Activated naive CD8-positive, alpha-beta T cell treated with anti-CD3 and anti-CD28 coated beads, Interleukin-2, amount 50 U/mL, for 24 hours (primary cell): ENCODE data around the gene A2ML1.
"Not testable (repeated sequence)": the region's sequence is repeated elsewhere in the genome, so short reads cannot be mapped to it uniquely, and the experiment has no call there.

Experiments used
- ATAC-seq: fragments of 150-1000 bp; cut with Tn5 transposase; one replicate; pipeline ENCODE4 v1.10.0; 2021
- DNase-seq: peaks from one replicate; pipeline ENCODE4 v3.0.0; 2021
- H3K27ac Mint-ChIP-seq: one replicate; pipeline ENCODE4 v1.8.0; 2021; ENCODE audit warnings: mild to moderate bottlenecking, mixed read lengths
- H3K27me3 Mint-ChIP-seq: one replicate; pipeline ENCODE4 v1.8.0; 2021; ENCODE audit warnings: mixed read lengths
- H3K36me3 Mint-ChIP-seq: one replicate; pipeline ENCODE4 v1.8.0; 2021; ENCODE audit warnings: low read depth, mixed read lengths
- H3K4me1 Mint-ChIP-seq: one replicate; pipeline ENCODE4 v1.8.0; 2021; ENCODE audit warnings: mixed read lengths
- H3K4me3 Mint-ChIP-seq: one replicate; pipeline ENCODE4 v1.8.0; 2021; ENCODE audit warnings: mild to moderate bottlenecking, moderate library complexity, mixed read lengths
- H3K9me3 Mint-ChIP-seq: one replicate; pipeline ENCODE4 v1.8.0; 2021; ENCODE audit warnings: mixed read lengths

The A2ML1 gene

DNA sequence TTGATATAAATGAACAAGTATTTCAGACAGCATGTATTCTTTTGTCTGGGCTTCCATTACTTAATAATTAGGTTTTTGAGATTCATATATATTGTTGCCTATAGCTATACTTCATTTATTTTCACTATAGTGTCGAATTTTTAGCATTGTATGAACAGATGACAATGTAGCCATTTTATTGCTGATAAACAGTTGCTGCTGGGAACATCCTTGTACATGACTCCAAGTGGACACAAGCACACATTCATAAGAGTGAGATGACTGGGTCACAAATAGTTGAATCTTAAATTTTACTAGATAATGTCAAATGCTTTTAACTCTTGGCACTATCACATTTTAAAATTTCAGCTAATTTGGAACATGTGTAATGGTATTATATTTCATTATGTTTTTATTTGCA lies 72.6 kb downstream of the A2ML1 start:
- H3K36me3 Mint-ChIP-seq, result no peaks in the 10 kb centered on the region
- H3K9me3 Mint-ChIP-seq, result no peaks in the 10 kb centered on the region
- no peak overlapping the region for H3K4me3 Mint-ChIP-seq
- H3K27ac Mint-ChIP-seq, result no peak overlapping the region
- DNase-seq, result no peak
- no peak for ATAC-seq
- no peaks in the 10 kb centered on the region for H3K27me3 Mint-ChIP-seq
- H3K4me1 Mint-ChIP-seq, result peaks cover 14% of the 10 kb centered on the region

DNA sequence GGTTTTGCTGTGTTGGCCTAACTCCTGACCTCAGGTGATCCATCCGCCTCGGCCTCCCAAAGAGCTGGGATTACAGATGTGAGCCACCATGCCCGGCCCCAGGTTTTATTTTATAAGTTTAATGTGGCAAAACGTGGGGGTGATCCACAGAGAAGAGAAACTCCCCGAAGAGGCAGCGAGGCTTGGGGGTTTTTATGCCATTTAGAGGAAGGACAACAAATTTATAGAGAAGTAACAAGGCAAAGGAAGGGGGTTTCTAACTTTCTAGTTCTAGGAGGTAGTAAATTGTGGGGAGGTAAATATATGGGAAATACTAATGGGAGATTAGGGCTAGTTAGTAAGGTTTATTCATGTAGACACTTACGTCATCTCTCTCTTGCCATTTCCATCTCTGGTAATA lies 74.7 kb downstream of the A2ML1 start:
- H3K36me3 Mint-ChIP-seq, result no peaks in the 10 kb centered on the region

DNA sequence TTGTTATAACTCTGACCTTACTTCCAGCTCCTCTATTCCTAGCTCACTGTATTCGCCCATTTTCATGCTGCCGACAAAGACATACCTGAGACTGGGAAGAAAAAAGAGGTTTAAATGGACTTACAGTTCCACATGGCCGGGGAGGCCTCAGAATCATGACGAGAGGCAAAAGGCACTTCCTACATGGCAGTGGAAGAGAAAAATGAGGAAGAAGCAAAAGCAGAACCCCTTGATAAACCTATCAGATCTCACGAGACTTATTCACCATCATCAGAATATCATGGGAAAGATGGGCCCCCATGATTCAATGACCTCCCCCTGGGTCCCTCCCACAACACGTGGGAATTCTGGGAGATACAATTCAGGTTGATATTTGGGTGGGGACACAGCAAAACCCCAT lies 77.4 kb downstream of the A2ML1 start:
- H3K27me3 Mint-ChIP-seq, result peaks cover 3% of the 10 kb centered on the region
- H3K36me3 Mint-ChIP-seq, result no peaks in the 10 kb centered on the region
- no peak overlapping the region for H3K4me3 Mint-ChIP-seq
- DNase-seq (no peak), ATAC-seq (no peak)
- H3K9me3 Mint-ChIP-seq, result no peaks in the 10 kb centered on the region
- H3K27ac Mint-ChIP-seq, result no peak overlapping the region
- peaks cover 14% of the 10 kb centered on the region for H3K4me1 Mint-ChIP-seq

More for the DNA sequence above, 74.7 kb downstream of the A2ML1 start:
- no peak overlapping the region for H3K27ac Mint-ChIP-seq
- DNase-seq, result no peak
- H3K4me1 Mint-ChIP-seq, result peaks cover 10% of the 10 kb centered on the region
- no peaks in the 10 kb centered on the region for H3K27me3 Mint-ChIP-seq
- H3K9me3 Mint-ChIP-seq, result no peaks in the 10 kb centered on the region
- no peak for ATAC-seq
- no peak overlapping the region for H3K4me3 Mint-ChIP-seq

DNA sequence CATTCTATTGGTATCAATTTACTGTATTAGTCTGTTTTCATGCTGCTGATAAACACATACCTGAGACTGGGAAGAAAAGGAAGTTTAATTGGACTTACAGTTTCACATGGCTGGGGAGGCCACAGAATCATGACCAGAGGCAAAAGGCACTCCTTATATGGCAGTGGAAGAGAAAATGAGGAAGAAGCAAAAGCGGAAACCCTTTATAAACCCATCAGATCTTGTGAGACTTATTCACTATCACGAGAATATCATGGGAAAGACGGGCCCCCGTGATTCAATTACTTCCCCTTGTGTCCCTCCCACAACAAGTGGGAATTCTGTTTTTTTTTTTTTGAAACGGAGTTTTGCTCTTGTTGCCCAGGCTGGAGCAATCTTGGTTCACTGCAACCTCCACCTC lies 80.3 kb downstream of the A2ML1 start:
- not testable (repeated sequence) for H3K4me1 Mint-ChIP-seq, DNase-seq, H3K27ac Mint-ChIP-seq

DNA sequence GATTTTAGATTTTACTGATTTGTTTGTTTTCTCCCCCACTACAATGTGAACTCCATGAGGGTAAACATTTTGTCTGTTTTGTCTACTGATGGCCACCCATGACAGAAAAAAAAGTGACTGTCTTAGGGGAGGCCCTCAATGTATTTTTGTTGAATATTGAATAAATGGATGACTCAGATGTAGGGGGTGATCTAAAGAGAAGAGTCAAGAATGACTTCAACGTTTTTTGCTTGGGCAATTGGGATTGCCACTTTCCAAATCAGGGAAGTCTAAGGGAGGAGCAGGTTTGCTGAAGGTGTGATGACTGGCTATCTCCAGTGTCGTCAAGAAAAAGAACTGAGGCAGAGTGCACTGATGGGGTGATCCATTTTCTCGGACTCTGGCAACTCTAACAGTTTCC lies 81.2 kb downstream of the A2ML1 start:
- H3K4me3 Mint-ChIP-seq, result no peak overlapping the region

More for the DNA sequence above, 80.3 kb downstream of the A2ML1 start:
- H3K36me3 Mint-ChIP-seq, H3K27me3 Mint-ChIP-seq, H3K9me3 Mint-ChIP-seq, H3K4me3 Mint-ChIP-seq, ATAC-seq: not testable (repeated sequence)

DNA sequence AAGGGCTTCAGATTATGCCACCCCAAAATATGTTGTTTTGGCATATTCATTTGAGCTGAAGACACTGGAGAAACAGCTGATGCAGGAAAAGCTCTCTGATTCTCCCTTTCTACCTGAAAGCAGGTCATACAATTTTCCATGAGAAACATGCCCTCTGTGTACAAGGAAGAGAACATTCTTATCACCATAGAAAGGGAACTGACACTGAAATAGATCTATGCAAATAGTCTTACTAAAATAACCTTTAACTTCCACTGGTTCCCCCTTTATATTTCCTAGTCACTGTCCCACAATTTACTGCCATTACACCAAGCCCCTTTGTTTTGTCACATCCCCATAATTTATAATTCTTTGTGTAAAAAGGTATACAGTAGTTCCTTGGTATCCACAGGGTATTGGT lies 82.2 kb downstream of the A2ML1 start:
- DNase-seq, result no peak
- Mint-ChIP-seq H3K4me1 (peaks cover 10% of the 10 kb centered on the region), H3K4me3 (no peak overlapping the region), H3K27me3 (peaks cover 3% of the 10 kb centered on the region), H3K27ac (no peak overlapping the region), H3K36me3 (no peaks in the 10 kb centered on the region), H3K9me3 (no peaks in the 10 kb centered on the region)
- no peak for ATAC-seq

More for the DNA sequence above, 81.2 kb downstream of the A2ML1 start:
- no peaks in the 10 kb centered on the region for H3K9me3 Mint-ChIP-seq
- DNase-seq (no peak), ATAC-seq (no peak)
- peaks cover 3% of the 10 kb centered on the region for H3K27me3 Mint-ChIP-seq
- no peak overlapping the region for H3K27ac Mint-ChIP-seq
- peaks cover 10% of the 10 kb centered on the region for H3K4me1 Mint-ChIP-seq
- no peaks in the 10 kb centered on the region for H3K36me3 Mint-ChIP-seq

DNA sequence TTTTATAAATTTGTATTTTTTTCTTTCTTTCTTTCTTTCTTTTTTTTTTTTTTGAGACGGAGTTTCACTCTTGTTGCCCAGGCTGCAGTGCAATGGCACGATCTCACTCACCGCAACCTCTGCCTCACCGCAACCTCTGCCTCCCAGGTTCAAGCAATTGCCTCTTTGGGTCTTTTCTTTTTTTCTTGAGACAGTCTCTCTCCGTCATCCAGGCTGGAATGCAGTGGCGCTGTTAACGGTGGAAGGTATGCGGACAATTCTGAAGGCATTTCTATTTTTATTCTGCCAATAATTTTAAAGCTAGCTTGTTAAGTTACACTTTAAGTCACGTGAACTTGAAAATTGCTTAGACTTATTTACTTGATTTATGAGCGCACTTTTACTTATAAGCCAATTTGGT lies 83.1 kb downstream of the A2ML1 start:
- H3K4me1 Mint-ChIP-seq, result peaks cover 10% of the 10 kb centered on the region
- no peak overlapping the region for H3K27ac Mint-ChIP-seq
- H3K4me3 Mint-ChIP-seq, result no peak overlapping the region
- DNase-seq (no peak), ATAC-seq (no peak)
- peaks cover 3% of the 10 kb centered on the region for H3K27me3 Mint-ChIP-seq
- no peaks in the 10 kb centered on the region for H3K9me3 Mint-ChIP-seq
- no peaks in the 10 kb centered on the region for H3K36me3 Mint-ChIP-seq

DNA sequence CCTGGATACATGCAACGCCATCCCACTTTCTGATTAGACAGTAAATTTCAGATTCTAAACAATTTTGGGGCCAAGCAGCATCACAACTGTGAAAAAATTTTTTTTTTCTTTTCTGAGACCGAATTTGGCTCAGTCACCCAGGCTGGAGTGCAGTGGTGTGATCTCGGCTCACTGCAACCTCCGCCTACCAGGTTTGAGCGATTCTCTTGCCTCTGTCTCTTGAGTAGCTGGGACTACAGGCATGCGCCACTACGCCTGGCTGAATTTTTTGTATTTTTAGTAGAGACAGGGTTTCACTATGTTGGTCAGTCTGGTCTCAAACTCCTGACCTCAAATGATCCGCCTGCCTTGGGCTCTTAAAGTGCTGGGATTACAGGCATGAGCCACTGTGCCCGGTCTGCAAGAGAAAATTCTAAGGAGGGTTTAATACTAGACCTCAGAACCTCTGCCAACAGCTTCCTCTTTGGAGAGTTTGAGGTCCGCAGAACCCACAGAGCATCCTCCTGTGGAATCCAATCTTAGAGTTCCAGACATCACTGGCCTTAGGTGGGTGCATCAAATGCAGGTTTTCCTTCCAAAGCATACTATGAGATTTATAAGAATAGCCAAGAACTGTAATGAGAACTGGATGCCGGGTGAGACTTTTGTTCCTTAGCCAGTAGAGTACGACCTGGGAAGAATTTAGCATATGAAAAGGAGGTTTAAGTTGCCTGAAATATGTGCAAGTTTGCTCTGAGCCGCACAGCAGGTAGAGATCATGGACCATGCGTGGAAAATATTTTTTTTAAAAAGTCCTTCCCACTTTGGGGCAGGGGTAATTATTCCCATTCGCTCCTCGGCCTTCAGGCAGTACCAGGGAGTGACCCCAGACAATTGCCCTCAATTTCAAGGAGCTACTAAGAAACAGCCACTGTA lies 84.1 kb downstream of the A2ML1 start:
- ATAC-seq (no peak), DNase-seq (no peak)
- Mint-ChIP-seq H3K9me3 (no peaks in the 10 kb centered on the region), H3K4me1 (peaks cover 10% of the 10 kb centered on the region), H3K4me3 (no peak overlapping the region), H3K36me3 (no peaks in the 10 kb centered on the region), H3K27me3 (peaks cover 3% of the 10 kb centered on the region), H3K27ac (no peak overlapping the region)

DNA sequence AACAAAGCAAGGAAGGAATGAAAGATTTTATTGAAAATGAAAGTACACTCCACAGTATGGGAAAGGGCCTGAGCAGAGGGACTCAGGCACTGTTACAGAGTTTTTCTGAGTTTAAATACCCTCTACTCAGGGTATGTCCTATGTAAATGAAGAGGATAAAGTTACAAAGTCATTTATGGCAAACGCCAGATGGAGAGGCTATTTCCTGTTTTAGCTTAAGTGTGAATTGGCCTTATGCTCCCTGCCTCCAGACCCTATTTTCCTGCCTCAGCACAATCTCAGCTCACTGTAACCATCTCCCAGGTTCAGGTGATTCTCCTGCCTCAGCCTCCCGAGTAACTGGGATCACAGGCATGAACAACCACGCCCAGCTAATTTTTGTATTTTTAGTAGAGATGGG lies 85.1 kb downstream of the A2ML1 start:
- Mint-ChIP-seq H3K4me3 (no peak overlapping the region), H3K4me1 (peaks cover 12% of the 10 kb centered on the region), H3K27me3 (peaks cover 3% of the 10 kb centered on the region), H3K27ac (no peak overlapping the region), H3K9me3 (no peaks in the 10 kb centered on the region), H3K36me3 (no peaks in the 10 kb centered on the region)
- DNase-seq, result no peak
- no peak for ATAC-seq

DNA sequence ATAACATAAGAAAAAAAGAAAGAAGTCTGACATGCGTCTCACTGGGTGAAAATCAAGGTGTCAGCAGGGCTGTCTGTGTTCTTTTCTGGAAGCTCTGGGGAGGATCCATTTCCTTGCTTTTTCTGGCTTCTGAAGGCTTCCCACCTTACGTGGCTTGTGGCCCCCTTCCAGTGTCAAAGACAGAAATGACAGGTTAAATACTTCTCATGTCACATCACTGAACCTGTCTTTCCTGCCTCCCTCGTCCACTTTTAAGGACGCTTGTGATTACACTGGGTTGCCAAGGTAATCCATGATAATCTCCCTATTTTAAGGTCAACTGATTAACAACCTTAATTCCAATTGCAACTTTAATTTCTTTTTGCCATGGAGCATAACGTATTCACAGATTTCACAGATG lies 87.3 kb downstream of the A2ML1 start:
- H3K9me3 Mint-ChIP-seq, result no peaks in the 10 kb centered on the region
- no peak overlapping the region for H3K27ac Mint-ChIP-seq
- DNase-seq (no peak), ATAC-seq (no peak)
- peaks cover 11% of the 10 kb centered on the region for H3K4me1 Mint-ChIP-seq
- no peak overlapping the region for H3K4me3 Mint-ChIP-seq
- no peaks in the 10 kb centered on the region for H3K36me3 Mint-ChIP-seq
- no peaks in the 10 kb centered on the region for H3K27me3 Mint-ChIP-seq

DNA sequence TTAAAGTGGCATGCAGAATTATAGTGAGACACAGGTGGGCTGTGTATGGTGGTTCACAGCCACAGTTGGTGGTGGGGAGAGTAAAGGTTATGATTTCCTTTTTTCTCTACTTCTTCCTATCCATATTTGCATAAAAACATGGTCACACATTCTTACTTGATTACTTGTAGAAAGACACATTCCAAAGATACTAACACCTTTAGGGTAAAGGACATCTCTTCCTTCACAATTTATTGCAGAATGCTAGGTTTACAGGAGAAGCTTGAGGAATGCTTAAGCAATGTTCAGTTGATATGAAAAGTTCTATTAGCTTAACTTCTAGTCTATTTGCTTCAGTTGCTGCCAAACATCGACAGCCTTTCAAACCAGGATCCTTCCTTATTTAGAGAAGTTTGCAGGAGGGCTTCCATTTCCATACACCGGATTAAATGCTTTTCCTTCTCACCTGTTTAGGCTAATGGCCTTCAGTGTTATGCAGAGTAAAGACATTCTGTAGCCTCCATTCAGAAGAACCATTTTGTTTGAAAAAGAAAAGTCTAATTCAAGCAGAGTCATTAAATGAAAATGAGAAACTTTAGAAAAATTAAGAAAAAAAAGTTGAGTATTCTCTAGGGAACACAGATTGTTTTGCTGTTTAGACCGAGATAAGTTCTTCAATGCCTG lies 89.3 kb downstream of the A2ML1 start:
- Mint-ChIP-seq H3K4me3 (no peak overlapping the region), H3K27me3 (no peaks in the 10 kb centered on the region), H3K4me1 (peaks cover 11% of the 10 kb centered on the region), H3K27ac (no peak overlapping the region), H3K36me3 (no peaks in the 10 kb centered on the region), H3K9me3 (no peaks in the 10 kb centered on the region)
- ATAC-seq, result no peak
- DNase-seq, result no peak

DNA sequence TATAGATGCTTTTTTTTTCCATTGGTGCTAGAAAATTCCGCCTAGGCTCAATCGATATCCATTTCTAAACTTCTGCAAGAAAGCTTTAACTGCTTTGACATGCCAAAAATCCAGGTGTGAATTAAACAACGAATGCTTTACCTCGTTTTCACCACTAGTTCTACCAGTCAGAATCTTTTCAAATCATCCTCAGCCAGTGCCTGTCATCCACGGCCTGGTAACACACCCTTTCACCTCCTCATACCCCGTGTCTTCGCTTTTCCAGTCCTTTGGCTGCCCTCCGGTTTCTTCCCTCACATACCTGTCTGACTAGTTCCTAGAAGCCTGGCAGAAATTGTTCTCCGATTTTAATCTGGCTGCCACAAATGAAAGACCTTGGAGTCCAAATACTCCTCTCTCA lies 90.5 kb downstream of the A2ML1 start:
- ATAC-seq, result no peak
- H3K27ac Mint-ChIP-seq, result no peak overlapping the region
- H3K4me1 Mint-ChIP-seq, result peaks cover 11% of the 10 kb centered on the region
- no peaks in the 10 kb centered on the region for H3K36me3 Mint-ChIP-seq
- no peaks in the 10 kb centered on the region for H3K27me3 Mint-ChIP-seq
- no peaks in the 10 kb centered on the region for H3K9me3 Mint-ChIP-seq
- no peak overlapping the region for H3K4me3 Mint-ChIP-seq
- DNase-seq, result no peak

DNA sequence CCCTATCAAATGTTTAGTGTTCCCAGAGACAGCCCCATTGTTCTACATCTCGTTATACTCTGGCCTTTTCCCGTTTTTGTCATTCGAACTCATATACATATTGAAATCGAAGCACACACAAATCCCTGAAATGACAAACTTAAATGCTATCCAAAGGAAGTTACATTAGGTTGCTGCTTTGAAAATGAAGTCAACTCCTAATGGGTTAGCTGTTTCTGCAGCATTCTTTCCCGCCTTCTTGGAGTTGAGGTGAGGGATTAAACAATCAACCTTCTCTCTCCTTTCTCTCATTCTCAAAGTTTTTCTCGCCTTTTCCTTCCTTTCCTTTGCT lies 91.2 kb downstream of the A2ML1 start:
- DNase-seq (no peak), ATAC-seq (no peak)
- peaks cover 3% of the 10 kb centered on the region for H3K36me3 Mint-ChIP-seq
- H3K27ac Mint-ChIP-seq, result peak overlapping the region; percentile 86
- peak overlapping the region; percentile 82 for H3K4me3 Mint-ChIP-seq
- H3K27me3 Mint-ChIP-seq, result no peaks in the 10 kb centered on the region
- peaks cover 11% of the 10 kb centered on the region for H3K4me1 Mint-ChIP-seq
- H3K9me3 Mint-ChIP-seq, result no peaks in the 10 kb centered on the region

DNA sequence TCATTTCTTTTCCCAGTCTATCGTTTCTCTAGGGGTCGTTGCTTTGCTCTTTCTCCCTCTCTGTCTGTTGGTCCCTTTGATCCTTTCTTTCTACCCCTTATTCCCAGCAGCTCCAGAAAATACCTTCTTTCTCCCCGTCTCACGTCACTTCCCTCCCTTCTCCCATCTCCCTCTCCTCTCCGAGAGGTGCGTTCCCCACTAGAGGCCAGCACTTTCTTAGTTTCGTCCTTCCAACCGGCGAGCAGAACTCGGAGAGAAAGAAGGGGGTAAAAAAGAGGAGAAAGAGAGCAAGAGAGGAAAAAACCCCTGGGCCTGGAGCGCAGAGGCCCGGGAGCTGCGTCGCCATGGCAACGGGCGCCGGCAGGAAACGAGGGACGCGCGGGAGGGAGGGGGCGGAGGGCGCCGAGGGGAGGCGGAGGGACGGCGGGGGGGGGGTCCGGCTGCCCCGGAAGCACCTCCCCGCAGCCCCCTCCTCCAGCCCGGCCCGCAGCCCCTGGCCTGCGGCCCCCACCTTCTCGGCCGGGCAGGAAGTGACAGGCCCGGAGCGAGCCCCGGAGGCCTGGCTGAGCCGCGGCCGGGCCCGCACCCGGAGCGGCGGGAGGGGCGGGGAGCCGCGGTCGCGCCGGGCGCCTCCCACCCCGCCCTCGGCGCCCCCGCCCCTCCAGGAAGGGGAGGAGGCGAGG lies 91.8 kb downstream of the A2ML1 start, which contains the start of gene PHC1:
PHC1 (plus strand) TSS at position 477 of the 683 bp plus-strand sequence. CDS start 3,169 bp downstream, outside the sequence.
- ATAC-seq (peak; percentile 67), DNase-seq (peak; percentile 75)
- peak within 1 kb of the TSS; percentile 82 for H3K4me3 Mint-ChIP-seq
- H3K4me1 Mint-ChIP-seq, result peaks cover 11% of the 10 kb centered on the region
- H3K36me3 Mint-ChIP-seq, H3K9me3 Mint-ChIP-seq, H3K27me3 Mint-ChIP-seq: not testable (repeated sequence)
- H3K27ac Mint-ChIP-seq, result peak within 1 kb of the TSS; percentile 86
